ENCODE measurements around the gene RPL11. TPM values are rescaled to one million over a fixed set of nuclear protein-coding genes. Genes with fewer than 3 reads are reported as not detected.

Gene RPL11
- total and polyA plus RNA-seq, 2 of the 8 experiments (the other 6 are each of a cell fraction or from before 2014, with no cell fraction given) = 1,192 to 1,426 TPM

GRCh38 chr1:23698466-23698865, 6.9 kb downstream of the RPL11 start:
- Histone ChIP-seq H2BK20ac (ENCODE audit: low read length) (no peak overlapping the region), H3K79me2 (ENCODE audit: control insufficient read depth in 1 of 2, insufficient read depth in 2 of 2, low read length in 2 of 2) (peaks cover 23 to 81% of the 10 kb centered on the region in 2 experiments), H4K8ac (ENCODE audit: extremely low read depth, insufficient read depth, low read length) (no peak overlapping the region), H3K9me3 (ENCODE audit: insufficient read depth in 2 of 2, low read depth in 1 of 2, low read length in 1 of 2) (no peaks in the 10 kb centered on the region), H3K23ac (ENCODE audit: insufficient read length) (no peak overlapping the region), H3K4me3 (ENCODE audit: extremely low read depth in 1 of 4, insufficient read depth in 2 of 4, low read depth in 3 of 4, low read length in 4 of 4) (no peak overlapping the region), H3K36me3 (ENCODE audit: control insufficient read depth in 2 of 4, insufficient read depth in 4 of 4, low read length in 3 of 4) (peaks cover 43 to 93% (median 77%) of the 10 kb centered on the region in 4 experiments), H4K5ac (ENCODE audit: insufficient read length, low read depth, low read length) (no peak overlapping the region), H3K4me2 (ENCODE audit: insufficient read depth in 1 of 2, low read depth in 2 of 2, low read length in 2 of 2) (no peak overlapping the region), H3K23me2 (ENCODE audit: low read depth, low read length) (0 out of 2 replicates have a peak, but pooled peaks cover 2% of the 10 kb centered on the region), H4K20me1 (replicated peaks in 1 of 2; ENCODE audit: control insufficient read depth in 1 of 2, insufficient read depth in 2 of 2, low read length in 2 of 2) (peaks cover 41 to 44% of the 10 kb centered on the region in 2 experiments), H2BK12ac (ENCODE audit: low read depth, low read length) (no peak overlapping the region), H2AK5ac (ENCODE audit: low read depth, low read length) (no peak overlapping the region), H3K4me1 (replicated peaks in 1 of 4; ENCODE audit: control insufficient read depth in 3 of 4, insufficient read depth in 4 of 4, low read length in 3 of 4) (peaks cover 0 to 10% (median 4%) of the 10 kb centered on the region in 4 experiments; a peak in 3 of 7 replicates), H3K4ac (replicated peaks; ENCODE audit: insufficient read length, low read depth, low read length) (no peak overlapping the region), H2AFZ (ENCODE audit: low read length) (no peak overlapping the region), H3K9ac (replicated peaks in 1 of 4; ENCODE audit: extremely low read depth in 1 of 4, low read depth in 3 of 4, low read length in 3 of 4) (no peak overlapping the region), H3K27ac (ENCODE audit: low read depth, low read length) (no peak overlapping the region), H3K79me1 (ENCODE audit: low read depth, low read length) (peaks cover 5% of the 10 kb centered on the region; the same call in 1 of the 2 replicates), H2BK15ac (ENCODE audit: low read length) (no peak overlapping the region), H4K91ac (replicated peaks; ENCODE audit: insufficient read length, low read length) (no peak overlapping the region), H2BK5ac (ENCODE audit: low read depth, low read length) (no peak overlapping the region), H3K27me3 (replicated peaks in 1 of 4; ENCODE audit: control insufficient read depth in 3 of 4, extremely low read depth in 1 of 4, insufficient read depth in 3 of 4, low read length in 3 of 4) (no peaks in the 10 kb centered on the region), H3K14ac (ENCODE audit: insufficient read length) (no peak overlapping the region), H2BK120ac (replicated peaks; ENCODE audit: low read depth, low read length) (no peak overlapping the region), H3K18ac (ENCODE audit: extremely low read depth, low read length) (no peak overlapping the region), H3K56ac (replicated peaks; ENCODE audit: insufficient read length, low read depth, low read length) (no peak overlapping the region)
- ChIA-PET POLR2A (ENCODE audit: partially characterized antibody) (interaction anchor here (0.6 to 12.3 kb wide), 21 partner anchors 6 to 216 kb away, joined by 3 to 190 read pairs (median 5); partner anchors contain the start of gene ELOA), CTCF (ENCODE audit: partially characterized antibody) (interaction anchor here (1.2 to 2.7 kb wide), 6 partner anchors 18 to 295 kb away, joined by 3 to 9 read pairs (median 4); no protein-coding TSS in a partner anchor)
- no peak for DNase-seq (ENCODE audit: low read depth in 1 of 2, low spot score in 2 of 2)
- WGBS, 2 experiments (ENCODE audit: extremely low coverage in 1 of 2, insufficient coverage in 1 of 2, insufficient read length in 1 of 2, insufficient replicate concordance in 2 of 2, low coverage in 1 of 2, low lambda C conversion rate in 2 of 2, missing lambda C conversion rate in 1 of 2) = 95% methylated on average over 5 of the region's 5 CpGs; no CpG with 5 or more reads in 1 of the 2 experiments
- no peak for FAIRE-seq
- peak; percentile 34 for TF ChIP-seq TAF7 (optimal IDR thresholded peaks at IDR 0.05; ENCODE audit: borderline replicate concordance, low read depth, low read length)
- TF ChIP-seq KDM4A (IDR thresholded peaks at IDR 0.05; ENCODE audit: low read depth, low read length, severe bottlenecking) = no peak
- TF ChIP-seq EZH2 (IDR thresholded peaks at IDR 0.05; ENCODE audit: low read depth, low read length, severe bottlenecking) = no peak
- peak in 1 of 2 experiments; percentile 42; a peak in 2 of 3 replicates for TF ChIP-seq POLR2A (IDR thresholded peaks at IDR 0.05; ENCODE audit: control extremely low read depth in 1 of 2, low read depth in 2 of 2, low read length in 2 of 2)
- TF ChIP-seq SIX5 (IDR thresholded peaks at IDR 0.05; ENCODE audit: low read depth, low read length) = no peak
- TF ChIP-seq POLR2AphosphoS5 (IDR thresholded peaks at IDR 0.05; ENCODE audit: low read depth, low read length) = peak; percentile 76
- TF ChIP-seq SIN3A (conservative IDR thresholded peaks at IDR 0.05 in 1 of 2, IDR thresholded peaks at IDR 0.05 in 1 of 2; ENCODE audit: low read depth in 1 of 2, low read length in 2 of 2) = no peak
- no peak for TF ChIP-seq HDAC6 (IDR thresholded peaks at IDR 0.05; ENCODE audit: low read depth, low read length)
- TF ChIP-seq SIRT6 (IDR thresholded peaks at IDR 0.05; ENCODE audit: low read length) = no peak
- no peak for TF ChIP-seq RXRA (IDR thresholded peaks at IDR 0.05; ENCODE audit: insufficient read depth, low read depth, low read length)

Data from H1 (cell line).